HG03342 (cell line): ENCODE measurements around the gene VPS51.
"Not testable (repeated sequence)": the region's sequence is repeated elsewhere in the genome, so short reads cannot be mapped to it uniquely, and the experiment has no call there.

Experiments used
- ATAC-seq: cut with Tn5 transposase; IDR thresholded peaks from one replicate; pipeline ENCODE4 v1.9.1; 2021; ENCODE audit warnings: mild to moderate bottlenecking, moderate library complexity; ENCODE audit not compliant: unreplicated experiment

VPS51 gene

DNA sequence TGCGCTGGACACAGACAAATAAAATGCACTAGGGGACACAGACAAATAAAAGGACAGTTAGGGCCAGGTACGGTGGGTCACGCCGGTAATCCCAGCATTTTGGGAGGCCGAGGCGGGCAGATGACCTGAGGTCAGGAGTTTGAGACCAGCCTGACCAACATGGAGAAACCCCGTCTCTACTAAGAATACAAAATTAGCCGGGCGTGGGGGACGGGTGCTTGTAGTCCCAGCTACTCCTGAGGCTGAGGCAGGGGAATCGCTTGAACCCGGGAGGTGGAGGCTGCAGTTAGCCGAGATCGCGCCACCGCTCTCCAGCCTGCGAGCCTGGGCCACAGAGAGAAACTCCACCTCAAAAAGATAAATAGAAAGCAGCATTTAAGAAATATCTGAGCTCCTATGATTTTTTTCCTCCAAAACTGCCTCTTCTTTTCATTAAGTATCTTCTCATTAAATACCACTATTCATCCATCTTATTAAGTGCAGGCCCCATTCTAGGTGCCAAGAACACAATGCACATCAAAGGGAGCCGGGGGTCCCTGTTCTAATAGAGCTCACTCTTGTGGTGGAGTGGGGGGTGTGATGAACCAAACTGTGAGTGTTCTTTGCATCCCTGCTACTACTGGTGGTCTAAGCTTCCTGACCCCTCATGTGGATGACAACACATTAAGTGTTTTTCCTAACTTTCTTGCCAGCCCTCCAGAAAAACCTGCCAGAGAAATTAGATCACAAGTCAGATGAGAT, 22.3 kb downstream of the VPS51 start:
- no peak for ATAC-seq

DNA sequence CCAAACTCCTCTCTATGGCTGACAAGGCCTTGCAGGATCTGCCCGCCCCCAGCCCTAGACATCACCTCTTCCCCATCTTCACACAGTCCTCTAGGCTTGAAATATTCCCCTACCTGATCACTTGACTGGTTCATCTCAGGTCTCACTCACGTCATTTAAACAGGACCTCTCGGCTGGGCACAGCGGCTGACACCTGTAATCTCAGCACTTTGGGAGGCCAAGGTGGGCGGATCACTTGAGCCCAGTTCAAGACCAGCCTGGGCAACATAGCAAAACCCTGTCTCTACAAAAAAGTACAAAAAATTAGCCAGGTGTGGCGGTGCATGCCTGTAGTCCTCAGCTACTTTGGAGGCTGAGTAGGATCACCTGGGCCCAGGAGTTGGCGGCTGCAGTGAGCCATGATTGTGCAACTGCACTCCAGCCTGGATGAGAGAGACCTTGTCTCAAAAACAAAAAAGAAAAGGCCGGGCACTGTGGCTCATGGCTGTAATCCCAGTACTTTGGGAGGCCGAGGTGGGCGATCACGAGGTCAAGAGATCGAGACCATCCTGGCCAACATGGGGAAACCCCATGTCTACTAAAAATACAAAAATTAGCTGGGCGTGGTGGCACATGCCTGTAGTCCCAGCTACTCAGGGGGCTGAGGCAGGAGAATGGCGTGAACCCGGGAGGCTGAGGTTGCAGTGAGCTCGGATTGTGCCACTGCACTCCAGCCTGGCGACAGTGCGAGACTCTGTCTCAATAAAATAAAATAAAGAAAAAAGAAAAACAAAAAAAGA, 23.1 kb downstream of the VPS51 start:
- ATAC-seq: not testable (repeated sequence)

DNA sequence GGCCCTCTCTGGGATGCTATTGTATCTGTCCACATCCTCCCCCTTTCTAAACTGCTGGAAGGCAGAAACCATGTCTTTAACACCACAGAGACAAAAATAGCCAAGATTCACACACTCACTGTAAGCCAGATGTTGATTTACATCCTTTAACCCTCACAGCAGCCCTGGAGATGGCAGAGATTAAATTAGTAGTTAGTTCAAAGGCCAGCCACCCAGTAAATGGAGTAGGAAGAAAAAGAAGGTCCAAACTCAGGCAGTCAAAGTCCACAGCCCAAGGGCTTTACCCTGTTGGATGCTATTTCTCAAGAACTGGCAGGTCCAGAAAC, 23.6 kb downstream of the VPS51 start:
- ATAC-seq: no peak

DNA sequence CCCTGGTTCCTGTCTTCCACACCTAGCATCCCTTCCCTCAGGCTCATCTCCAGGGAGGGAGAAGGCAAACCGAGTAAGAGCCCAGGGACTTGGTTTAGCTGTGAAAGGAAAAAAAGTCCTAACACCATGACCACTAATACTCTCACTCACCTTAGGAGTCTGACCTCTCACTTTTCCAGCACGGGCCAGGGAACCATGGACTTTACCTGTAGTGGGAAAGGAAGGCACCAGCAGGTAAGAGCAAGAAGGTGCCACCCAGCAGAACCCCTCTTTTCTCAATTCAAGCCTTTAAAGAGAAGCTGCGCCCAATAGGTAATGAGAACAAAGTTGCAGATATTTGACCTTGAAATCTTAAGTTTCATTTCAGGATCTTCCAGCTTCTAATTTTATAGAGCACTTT, 24.8 kb downstream of the VPS51 start:
- no peak for ATAC-seq

DNA sequence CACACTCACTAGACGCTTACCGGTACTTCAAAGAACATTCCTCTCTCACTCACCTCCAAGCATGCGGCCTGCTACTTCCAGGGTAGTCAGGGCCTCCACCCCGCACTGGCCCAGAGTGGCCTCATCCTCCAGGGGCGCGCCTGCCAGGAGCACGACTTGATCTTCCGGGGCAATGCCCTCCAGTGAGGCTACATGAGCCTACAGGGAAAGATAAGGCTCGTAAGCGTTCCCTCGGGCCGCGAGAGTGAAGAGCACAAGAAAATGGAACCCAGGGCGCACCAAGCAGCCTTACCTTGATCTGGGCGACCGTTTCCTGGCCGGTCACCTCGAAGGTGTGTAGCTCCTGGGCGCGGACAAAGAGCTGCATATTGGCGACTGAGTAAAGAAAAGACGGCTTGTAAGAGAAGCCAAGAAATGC, 25.4 kb downstream of the VPS51 start:
- no peak for ATAC-seq

DNA sequence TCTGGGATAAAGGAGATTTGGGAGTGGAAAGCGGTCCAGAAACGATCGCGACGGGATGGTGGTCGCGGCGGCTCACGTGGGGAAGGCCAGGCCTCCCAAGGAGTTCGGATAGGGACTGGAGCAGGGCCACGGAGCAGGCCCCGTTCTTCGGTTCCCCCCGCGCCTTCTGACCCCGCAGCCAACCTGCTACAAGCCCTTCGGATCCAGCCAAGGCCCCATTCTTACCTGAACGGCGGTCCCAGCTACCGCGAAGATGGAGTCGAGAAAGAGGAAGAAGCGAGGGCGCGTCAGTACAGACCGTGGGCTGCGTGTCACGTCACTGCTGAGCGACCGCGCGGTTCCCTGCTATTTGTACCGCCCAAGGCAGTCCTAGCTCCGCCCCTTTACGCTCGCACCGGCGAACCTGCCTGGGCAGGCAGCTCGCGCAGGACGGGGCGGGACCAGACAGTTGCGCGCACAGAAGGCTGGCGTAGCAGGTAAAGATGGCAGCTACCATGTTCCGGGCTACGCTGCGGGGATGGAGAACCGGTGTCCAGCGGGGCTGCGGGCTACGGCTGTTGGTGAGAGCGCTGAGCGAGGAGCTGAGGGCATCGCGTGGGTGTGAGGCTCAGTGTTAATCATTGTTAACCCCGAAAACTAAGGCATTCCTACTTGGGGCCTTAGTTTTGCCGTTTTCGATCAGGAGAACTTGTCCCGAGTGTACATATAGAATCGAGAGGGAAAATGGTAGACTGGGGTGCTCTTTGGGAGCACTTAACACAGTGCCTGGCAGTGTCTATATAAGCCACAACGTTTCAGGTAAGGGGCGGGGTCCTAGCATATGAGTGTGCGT, 26.1 kb downstream of the VPS51 start, which contains the start of the genes FAU and MRPL49:
Gene FAU, minus strand, starts transcription at position 270 of the 832 bp plus-strand sequence. CDS start 321 bp downstream, outside the sequence.
Gene MRPL49, plus strand, starts transcription at position 457 of the 832 bp plus-strand sequence. Its CDS starts 26 bp downstream, at position 483.
- ATAC-seq: peak; percentile 62

DNA sequence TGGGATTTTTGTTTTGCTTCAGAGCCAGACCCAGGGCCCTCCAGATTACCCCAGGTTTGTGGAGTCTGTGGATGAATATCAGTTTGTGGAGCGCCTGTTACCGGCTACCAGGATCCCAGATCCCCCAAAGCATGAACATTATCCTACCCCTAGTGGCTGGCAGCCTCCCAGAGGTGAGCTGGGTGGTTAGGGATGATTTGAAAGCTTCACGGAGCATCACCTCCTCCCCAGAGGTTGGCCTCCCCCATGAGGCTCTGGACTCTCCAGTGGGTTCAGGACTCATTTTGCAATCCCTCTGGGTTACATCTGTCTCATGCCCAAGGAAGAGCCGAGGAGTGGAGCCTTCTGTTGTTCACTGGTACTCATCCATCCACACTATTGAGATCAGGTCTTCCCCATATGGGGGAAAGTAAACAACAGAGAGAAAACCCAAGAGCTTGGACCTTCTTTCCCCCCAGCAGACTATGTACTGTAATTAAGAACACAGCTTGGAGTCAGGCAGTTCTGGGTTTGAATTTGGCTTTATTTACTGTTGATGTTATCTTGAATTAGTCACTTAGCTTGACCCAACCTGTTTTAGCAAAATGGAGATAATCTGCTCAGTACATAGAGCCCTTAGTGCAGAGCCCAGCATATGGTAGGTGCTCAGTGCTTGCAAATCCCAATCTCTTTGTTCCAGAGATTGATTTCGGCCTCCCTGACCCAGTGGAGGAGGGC, 28.6 kb downstream of the VPS51 start:
- ATAC-seq: no peak

DNA sequence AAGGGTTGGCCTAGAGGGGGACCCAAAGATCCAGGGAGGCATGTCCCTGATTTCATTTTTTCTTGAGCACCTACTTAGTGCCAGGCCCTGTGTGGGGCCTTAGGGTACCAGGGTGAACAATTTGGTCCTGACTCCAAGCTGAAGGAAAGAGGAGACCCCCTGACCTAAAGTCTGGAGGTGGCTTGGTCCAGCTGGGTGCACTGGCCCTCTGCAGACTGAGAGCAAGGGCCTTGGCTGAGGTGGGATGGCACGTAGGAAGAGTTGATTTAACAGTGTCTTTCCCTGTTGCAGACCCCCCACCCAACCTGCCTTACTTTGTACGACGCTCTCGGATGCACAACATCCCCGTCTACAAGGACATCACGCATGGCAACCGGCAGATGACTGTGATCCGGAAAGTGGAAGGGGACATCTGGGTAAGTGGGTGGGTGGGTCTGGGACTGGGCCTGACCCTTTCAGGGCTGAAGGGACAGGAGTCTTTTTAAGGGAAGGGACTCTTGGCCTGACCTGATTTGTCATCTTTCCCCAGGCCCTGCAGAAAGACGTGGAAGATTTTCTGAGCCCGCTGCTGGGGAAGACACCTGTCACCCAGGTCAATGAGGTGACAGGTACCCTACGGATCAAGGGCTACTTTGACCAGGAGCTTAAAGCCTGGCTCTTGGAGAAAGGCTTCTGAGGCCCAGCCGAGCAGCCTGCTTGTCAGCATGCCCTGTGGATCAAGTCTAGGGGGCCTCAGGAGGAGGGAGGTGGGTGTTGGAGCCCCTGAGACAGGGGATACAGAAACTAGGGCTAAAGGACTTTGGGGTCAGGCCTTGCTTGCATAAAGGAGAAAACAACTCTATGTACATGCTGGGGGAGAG, 29.4 kb downstream of the VPS51 start:
- ATAC-seq: no peak

DNA sequence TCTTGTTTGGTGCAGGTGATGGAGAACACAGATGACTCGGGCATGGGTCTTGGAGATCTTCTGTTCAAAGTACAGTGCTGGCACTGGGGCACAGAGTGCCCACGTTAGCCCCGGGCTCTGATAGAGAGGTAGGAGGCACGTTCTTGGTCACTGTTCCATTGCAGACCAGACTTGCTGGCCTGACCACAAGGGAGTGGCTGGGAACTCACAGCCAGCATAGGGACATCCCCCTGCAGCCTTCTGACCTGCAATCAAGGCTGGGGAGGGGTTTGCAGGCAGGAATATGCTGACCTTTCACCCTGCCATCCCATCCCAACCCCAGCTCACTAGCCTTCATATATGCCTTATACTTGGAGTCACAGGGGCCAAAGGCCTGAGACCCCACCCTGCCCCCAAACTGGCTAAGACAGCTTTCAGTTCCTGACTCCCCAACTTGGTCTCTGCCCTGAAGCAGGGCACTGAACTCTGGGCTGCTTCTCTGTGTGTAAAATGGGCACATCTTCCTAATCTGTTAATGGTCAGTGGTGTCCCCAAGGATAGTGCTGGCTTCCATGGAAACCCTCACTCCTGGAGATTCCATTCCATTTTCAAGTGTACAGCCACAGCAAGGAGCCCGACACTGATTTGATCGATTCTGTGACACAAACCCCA, 30.7 kb downstream of the VPS51 start:
- ATAC-seq: no peak

DNA sequence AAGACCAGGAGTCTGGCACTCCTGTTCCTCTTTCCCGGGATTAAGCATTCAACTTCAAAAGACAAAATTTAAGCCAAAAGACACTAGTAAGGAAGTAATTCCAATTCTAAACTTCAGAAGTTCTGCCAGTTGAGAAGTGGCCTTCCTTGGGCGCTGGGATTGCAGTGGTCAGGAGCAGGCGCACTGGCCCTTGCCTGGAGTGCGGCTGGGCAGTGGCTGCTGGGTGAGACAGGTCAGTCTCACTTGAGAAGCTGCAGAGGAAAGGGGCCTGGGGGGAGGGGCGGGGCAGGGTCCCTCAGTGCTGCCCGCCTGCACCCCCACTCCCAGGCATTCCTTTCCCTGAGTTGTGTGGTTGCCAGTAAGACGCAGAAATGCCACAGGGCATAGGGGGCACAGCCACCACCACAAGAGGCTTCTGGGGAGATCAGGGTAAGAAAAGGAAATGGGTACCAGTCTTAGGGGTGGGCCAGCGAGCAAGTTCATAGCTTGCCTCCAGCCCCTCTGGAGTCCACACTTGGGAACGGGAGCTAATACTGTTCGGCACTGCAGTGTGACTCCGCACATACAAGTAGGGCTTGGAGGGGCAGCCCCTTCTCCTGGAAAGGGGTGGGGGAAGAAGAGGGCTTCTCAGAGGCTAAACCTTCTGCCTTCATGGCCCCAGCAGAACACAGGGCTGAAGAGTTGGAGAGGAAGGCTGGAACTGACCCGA, 31.6 kb downstream of the VPS51 start:
- ATAC-seq: no peak

DNA sequence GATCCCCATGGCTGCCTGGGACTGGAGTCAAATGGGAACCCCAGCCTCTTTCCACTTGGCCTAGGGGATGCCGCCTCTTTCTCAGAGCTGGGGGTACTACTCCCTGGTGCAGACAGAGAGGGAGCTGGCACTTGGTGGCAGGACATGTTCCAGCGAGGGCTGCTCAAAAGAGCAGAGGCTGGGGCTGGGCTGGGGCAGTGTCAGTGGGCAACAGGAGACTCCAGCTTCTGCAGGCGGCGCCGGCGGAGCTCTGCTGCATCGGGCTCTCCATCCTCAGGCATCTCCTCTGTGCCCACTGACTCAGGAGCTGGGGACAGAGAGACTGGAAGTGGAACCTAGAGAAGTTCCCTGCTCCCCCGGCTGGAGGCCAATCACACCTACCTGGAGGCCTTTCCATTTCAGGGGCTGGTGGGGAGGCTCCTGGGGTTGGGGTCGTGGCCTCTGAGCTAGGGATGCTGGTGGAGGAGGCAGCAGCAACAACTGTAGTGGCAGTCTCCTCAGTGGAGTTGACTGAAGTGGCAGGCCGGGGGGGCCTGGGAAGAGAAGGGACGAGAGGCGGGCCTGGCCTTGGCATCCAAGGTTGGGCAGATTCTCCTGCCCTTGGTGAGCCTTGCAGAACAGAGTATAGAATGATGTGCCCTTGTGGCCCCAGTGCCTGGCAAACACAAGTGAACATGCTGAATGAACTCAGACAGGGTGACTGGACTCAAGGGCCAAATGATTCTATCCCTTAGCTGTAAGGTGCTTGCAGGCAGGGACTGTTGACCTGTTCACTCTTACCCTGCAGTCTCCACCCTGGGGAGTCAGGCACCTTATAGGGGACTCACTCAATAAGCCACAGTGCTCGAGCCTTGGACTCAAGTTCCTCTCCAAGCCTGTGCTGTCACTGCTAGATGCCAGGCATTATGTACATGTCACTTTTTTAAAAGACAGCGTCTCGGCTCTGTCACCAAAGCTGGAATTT, 32.5 kb downstream of the VPS51 start:
- ATAC-seq: no peak

DNA sequence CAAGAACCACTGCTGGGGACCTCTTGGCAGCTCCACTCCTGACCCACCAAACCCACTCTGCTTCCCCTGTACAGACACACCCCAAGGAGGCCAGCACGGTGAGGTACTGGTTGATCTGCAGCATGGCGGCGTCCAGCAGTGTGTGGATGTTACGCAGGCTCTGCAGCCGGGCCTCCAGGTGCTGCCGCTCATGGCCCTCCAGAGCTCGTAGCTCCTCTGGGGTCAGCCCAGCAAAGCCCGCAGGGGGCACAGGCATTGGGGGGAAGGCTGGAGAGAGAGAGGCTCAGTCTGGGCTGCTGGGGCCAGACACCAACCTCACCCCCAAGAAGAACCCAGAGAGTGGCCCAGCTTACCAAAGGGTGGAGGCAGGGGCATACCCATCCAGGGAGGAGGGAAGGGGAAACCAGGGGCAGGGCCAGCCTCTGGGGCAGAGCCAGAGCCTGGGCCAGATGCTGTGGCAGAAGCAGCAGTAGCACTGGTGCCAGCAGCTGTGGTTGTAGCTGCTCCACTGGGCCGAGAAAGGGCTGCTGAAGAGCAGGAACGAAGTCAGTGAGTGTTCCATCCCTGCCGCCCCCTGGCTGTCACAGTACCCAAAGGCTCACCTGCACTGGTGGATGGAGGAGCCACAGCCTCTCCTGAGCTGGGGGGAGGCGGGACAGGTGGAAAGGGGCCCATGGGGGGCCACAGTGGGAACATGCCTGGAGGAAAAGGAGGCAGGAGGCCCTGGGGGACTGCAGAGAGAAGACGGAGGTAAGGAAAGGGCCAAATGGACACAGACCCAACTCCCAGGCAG, 33.8 kb downstream of the VPS51 start:
- no peak for ATAC-seq

DNA sequence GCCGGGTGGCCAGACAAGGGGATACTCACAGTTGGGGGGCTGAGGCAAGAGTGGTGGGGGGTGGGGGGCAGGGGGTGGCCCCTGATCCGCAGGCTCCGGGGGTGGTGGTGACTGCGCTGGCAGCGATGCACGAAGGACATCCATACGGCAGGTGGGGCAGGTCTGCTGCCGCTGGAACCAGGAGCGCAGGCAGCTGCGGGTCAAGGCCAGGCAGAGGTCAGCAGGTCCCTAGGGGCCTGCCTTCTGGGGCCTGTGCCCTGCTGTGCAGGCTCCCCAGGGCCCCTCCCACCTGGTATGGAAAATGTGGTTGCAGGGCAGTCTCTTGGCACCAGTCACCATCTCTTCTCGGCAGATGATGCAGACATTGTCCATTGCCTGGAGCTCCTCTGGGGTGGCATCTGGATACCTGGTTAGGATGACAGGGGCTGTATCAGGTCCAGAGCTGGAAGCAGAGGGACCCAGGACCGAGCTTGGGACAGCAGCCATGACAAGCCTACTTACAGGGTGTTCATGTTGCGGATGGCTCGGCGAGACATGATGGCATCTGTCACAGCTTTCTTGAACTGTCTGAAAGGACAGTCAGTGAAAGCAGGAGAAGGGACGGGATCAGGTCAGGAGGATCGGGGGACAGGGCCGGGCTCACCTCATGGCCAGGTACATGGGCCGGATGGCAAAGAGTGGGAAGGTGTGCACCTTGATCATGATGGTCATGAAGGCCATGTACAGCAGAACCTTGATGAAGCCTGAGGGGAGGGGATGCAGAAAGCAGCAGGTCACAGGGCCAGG, 34.8 kb downstream of the VPS51 start:
- ATAC-seq: no peak

DNA sequence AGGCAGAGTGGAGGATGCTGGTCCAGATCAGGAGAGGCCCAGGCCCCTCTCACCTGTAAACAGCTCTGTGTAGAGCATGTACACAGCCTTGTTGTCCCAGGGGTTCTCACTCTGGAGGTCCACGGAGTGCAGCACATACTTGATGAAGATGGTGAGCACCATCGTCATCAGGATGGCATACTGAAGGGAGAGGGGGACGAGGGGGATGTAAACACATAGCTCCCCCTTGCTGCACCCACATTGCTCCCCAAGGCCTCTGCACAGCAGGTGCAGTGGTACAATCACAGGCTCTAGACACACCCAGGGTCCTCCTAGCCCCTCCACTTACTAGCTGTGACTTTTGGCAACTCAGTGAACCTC, 35.4 kb downstream of the VPS51 start:
- no peak for ATAC-seq

DNA sequence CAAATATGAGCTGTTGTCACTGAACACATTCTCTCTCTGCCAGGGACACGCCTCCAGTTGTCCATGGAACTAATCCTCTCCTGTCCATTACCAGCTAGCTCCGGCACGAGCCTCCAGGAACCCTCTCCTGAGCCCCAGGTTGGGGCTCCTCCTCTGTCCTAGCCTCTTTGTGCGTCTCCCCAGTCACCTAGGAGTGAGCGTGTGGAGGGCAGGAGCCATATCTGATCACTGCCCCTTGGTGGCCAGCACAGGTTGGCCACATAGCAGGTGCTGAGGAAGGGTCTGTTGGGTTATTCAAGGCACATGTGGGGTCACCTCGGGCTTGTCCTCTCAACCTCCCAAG, 35.9 kb downstream of the VPS51 start:
- no peak for ATAC-seq
